Right lobe of liver (tissue), 6 donors: ENCODE measurements around the gene GSPT2. TPM values are rescaled to one million over a fixed set of nuclear protein-coding genes. Genes with fewer than 3 reads are reported as not detected.
"Not testable (repeated sequence)": the region's sequence is repeated elsewhere in the genome, so short reads cannot be mapped to it uniquely, and the experiment has no call there.

Experiments
- ATAC-seq, 4 donors: fragments of 200-7000 bp; cut with Tn5 transposase; one replicate each; pipeline ENCODE4 v1.9.1; 2020; ENCODE audit warnings: mild to moderate bottlenecking in 4 of 4, moderate library complexity in 4 of 4
- DNase-seq, 3 donors: peaks; one replicate each; pipeline ENCODE4 v3.0.0-alpha.2; 2020
- H3K27ac ChIP-seq, 3 donors: fragments of 200-600 bp; one replicate each; pipeline ENCODE4 v1.8.0; 2022
- H3K27me3 ChIP-seq, 2 donors: fragments of 200-600 bp; one replicate each; pipeline ENCODE4 v1.8.0; 2022
- H3K36me3 ChIP-seq, 4 donors: fragments of 200-600 bp; sonication (generic) in 1 of 4; one replicate each; pipeline versions ENCODE4 v1.5.1 to v1.8.0; 2017 to 2022; ENCODE audit warnings: control low read depth in 1 of 4
- H3K4me1 ChIP-seq, 4 donors: fragments of 200-600 bp; sonication (generic) in 1 of 4; one replicate each; pipeline versions ENCODE4 v1.5.1 to v1.8.0; 2017 to 2022; ENCODE audit warnings: control low read depth in 1 of 4
- H3K4me3 ChIP-seq, 3 donors: fragments of 200-600 bp; one replicate each; pipeline ENCODE4 v1.8.0; 2022
- H3K9me3 ChIP-seq, 4 donors: fragments of 200-600 bp; sonication (generic) in 1 of 4; one replicate each; pipeline versions ENCODE4 v1.5.1 to v1.8.0; 2017 to 2022; ENCODE audit warnings: control low read depth in 1 of 4
- POLR2A ChIP-seq: fragments of 450-650 bp; IDR thresholded peaks from one replicate; pipeline ENCODE4 v1.6.1; 2017; ENCODE audit warnings: antibody characterized with exemption, mild to moderate bottlenecking
- WGBS: methylation state at CpG from one replicate; pipeline ENCODE4 v1.1.6; 2018; ENCODE audit warnings: low coverage, low lambda C conversion rate; ENCODE audit not compliant: insufficient coverage; ENCODE audit errors: missing lambda C conversion rate; 5-methylcytosine and 5-hydroxymethylcytosine counted together
- intact Hi-C, 2 donors: fragments of 100-400 bp; cut with DNase I; formaldehyde crosslinking; loops; one replicate each; pipeline versions ENCODE4 v1.11.2 to v1.14.1; 2022
- long read RNA-seq: library from polyadenylated mRNA; unstranded; transcript quantifications from one replicate; pipeline ENCODE4 v2.0.0, GENCODE V29; 2019
- total RNA-seq, 6 experiments: library from RNA; depleted of rRNA in 2 of 6; stranded (reverse); fragments of >200 nt in 2 of 6; fragmentation: NEBNext Ultra II Directional in 3 of 6; extraction: Animal tissue kit (Norgen Biotek cat#: 25700) in 3 of 6; gene quantifications; one replicate each; pipeline versions ENCODE4 v1.1.0 to v1.2.4, GENCODE V29; 2016 to 2023
- TF ChIP-seq, protein P1 (sequence below), 4 donors: fragments of 200-600 bp in 3 of 4; fragments of 450-650 bp in 1 of 4; IDR thresholded peaks; one replicate each; pipeline versions ENCODE4 v1.5.1 to v1.8.0; 2016 to 2022; ENCODE audit warnings: antibody characterized with exemption in 4 of 4, mild to moderate bottlenecking in 2 of 4
- donor health status: DM: no; HTN: yes; CAD: no.
- donor health status: DM: no; HTN: no; CAD: no.
- donor health status: DM: no; HTN: no; CAD: no.
- donor health status: DM: no; HTN: yes; CAD: no.
- donor health status: DM: no; HTN: yes; CAD: no.

GSPT2 gene
- total RNA-seq, result 1 to 10 TPM; 3.6 to 8.7 (median 6.6) TPM
- long read RNA-seq, transcript GSPT2-201 (1 exons, 2,802 nt), result major isoform, 5 of 5 reads
- long read RNA-seq, partial matches to known transcripts, result 0 of 5 reads
- long read RNA-seq, other reads (novel, unspliced or antisense), result 0 of 5 reads

GRCh38 chrX:51743179-51743957, at the start of gene GSPT2:
Gene GSPT2 (plus strand): TSS chrX:51743442. CDS start chrX:51743627, 185 bp downstream.
- WGBS, result 20% methylated on average over 18 of the region's 63 CpGs
- intact Hi-C loops, result no loop called here
- Histone ChIP-seq H3K27me3 (peaks cover 0 to 3% of the 10 kb centered on the region in 2 donors), H3K9me3 (no peaks in the 10 kb centered on the region), H3K36me3 (no peaks in the 10 kb centered on the region), H3K4me3 (peak within 1 kb of the TSS; percentile 47 to 60 (median 58)), H3K27ac (peak within 1 kb of the TSS in 2 of 3 donors; percentile 4 to 34), H3K4me1 (no peaks in the 10 kb centered on the region)
- ATAC-seq (peak; percentile 93 to 98 (median 96)), DNase-seq (peak; percentile 66 to 78 (median 72))
- TF ChIP-seq POLR2A, result peak; percentile 37
- TF ChIP-seq, protein P1, sequence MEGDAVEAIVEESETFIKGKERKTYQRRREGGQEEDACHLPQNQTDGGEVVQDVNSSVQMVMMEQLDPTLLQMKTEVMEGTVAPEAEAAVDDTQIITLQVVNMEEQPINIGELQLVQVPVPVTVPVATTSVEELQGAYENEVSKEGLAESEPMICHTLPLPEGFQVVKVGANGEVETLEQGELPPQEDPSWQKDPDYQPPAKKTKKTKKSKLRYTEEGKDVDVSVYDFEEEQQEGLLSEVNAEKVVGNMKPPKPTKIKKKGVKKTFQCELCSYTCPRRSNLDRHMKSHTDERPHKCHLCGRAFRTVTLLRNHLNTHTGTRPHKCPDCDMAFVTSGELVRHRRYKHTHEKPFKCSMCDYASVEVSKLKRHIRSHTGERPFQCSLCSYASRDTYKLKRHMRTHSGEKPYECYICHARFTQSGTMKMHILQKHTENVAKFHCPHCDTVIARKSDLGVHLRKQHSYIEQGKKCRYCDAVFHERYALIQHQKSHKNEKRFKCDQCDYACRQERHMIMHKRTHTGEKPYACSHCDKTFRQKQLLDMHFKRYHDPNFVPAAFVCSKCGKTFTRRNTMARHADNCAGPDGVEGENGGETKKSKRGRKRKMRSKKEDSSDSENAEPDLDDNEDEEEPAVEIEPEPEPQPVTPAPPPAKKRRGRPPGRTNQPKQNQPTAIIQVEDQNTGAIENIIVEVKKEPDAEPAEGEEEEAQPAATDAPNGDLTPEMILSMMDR (IDR thresholded peaks at IDR 0.05), result no peak

DNA sequence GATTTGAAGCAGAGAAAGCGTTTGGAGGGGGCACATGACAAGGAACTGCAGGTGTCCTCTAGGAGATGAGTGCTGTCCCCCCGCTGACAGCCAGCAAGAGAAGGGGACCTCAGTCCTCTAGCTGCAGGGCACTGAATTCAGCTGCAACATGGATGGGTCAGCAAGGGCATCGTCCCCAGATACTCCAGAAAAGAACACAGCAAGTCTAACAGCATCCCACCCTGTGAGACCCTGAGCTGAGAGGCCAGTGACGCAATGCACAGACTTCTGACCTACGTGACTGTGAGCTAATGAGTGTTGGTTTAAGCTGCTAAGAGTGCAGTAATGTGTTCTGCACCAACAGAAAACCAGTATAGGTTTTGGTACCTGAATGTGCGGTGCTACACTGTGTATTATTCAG, 49.0 kb upstream of the GSPT2 start:
- intact Hi-C loops, result no loop called here
- no peaks in the 10 kb centered on the region for H3K36me3 ChIP-seq
- no peaks in the 10 kb centered on the region for H3K9me3 ChIP-seq
- 54% methylated on average over 4 of the region's 6 CpGs for WGBS
- no peak overlapping the region for H3K4me3 ChIP-seq
- no peaks in the 10 kb centered on the region for H3K27me3 ChIP-seq
- no peak for ATAC-seq
- TF ChIP-seq, protein P1 (IDR thresholded peaks at IDR 0.05), result no peak
- no peak for TF ChIP-seq POLR2A
- no peak for DNase-seq
- no peaks in the 10 kb centered on the region for H3K4me1 ChIP-seq
- H3K27ac ChIP-seq, result no peak overlapping the region

DNA sequence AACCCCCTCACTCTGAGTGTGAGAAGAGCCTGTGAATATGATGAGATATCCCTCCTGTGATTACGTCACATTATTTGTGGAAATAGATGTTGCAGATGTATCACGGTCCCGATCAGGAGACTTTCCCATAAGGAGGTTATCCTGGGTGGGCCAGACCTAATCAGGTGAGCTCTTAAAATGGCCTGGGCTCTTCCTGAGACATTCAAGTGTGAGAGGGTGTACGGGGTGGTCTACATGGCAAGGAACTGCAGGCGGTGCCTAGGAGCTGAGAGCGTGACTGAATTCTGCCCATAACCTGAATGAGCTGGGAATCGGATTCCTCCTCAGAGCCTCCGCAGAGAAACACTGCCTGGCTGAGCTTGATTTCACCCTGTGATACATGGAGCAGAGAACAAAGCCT, 45.8 kb upstream of the GSPT2 start:
- ATAC-seq (no peak), DNase-seq (no peak)
- TF ChIP-seq, protein P1 (IDR thresholded peaks at IDR 0.05), result no peak
- no peak for TF ChIP-seq POLR2A
- Histone ChIP-seq H3K27me3 (no peaks in the 10 kb centered on the region), H3K9me3 (no peaks in the 10 kb centered on the region), H3K36me3 (no peaks in the 10 kb centered on the region), H3K4me3 (no peak overlapping the region), H3K27ac (no peak overlapping the region), H3K4me1 (no peaks in the 10 kb centered on the region)
- 30% methylated on average over 2 of the region's 8 CpGs for WGBS
- intact Hi-C loops, result no loop called here

GRCh38 chrX:51710277-51711164, 32.7 kb upstream of the GSPT2 start, which contains the start of gene CENPVL1:
Gene CENPVL1 (plus strand): TSS chrX:51710512. CDS start chrX:51710512, 0 bp downstream.
- H3K4me3 ChIP-seq, H3K4me1 ChIP-seq, H3K9me3 ChIP-seq, ATAC-seq, H3K27ac ChIP-seq, H3K27me3 ChIP-seq, intact Hi-C loops, H3K36me3 ChIP-seq, DNase-seq: not testable (repeated sequence)
- WGBS, result no CpG with 5 or more reads among the region's 87 CpGs

DNA sequence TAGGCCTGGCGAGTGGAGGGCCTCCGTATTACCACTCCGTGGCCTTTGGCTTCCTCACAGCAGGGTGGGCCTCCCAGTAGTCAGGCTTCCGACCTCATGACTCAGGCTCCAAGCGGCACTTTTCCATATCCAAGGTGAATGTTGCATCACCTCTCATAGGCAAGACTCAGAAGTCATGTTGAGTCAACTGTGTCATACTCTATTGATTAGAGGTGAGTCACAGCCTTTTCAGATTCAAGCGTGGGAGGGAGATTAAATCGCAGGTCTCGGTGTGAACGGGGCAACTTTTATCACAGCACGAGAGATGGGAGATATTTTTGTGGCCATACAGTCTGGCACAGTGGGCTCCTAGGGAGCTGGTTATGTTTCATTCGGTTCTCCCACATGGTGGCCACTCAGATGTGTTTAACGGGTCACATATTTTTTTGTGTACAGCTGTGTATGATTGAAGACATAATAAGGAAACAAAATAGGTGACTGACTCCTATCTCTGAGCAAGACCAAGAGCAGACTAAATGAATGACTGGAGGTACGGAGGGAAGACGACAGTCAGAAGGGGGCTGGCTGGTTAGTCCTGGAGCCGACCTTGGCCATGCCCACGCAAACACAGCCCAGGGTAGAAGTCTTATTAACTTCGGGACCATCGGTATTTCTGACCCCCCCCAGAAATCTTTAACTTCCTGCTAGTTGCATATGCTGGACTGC, 30.1 kb upstream of the GSPT2 start:
- H3K36me3 ChIP-seq, H3K27ac ChIP-seq, H3K4me1 ChIP-seq, H3K4me3 ChIP-seq, DNase-seq, H3K9me3 ChIP-seq, H3K27me3 ChIP-seq, intact Hi-C loops: not testable (repeated sequence)
- peak in 1 of 4 donors; percentile 29 for ATAC-seq
- no CpG with 5 or more reads among the region's 18 CpGs for WGBS
